Occipital lobe (tissue), 2 donors: ENCODE measurements around the gene BACH2. TPM values are rescaled to one million over a fixed set of nuclear protein-coding genes. Genes with fewer than 3 reads are reported as not detected.
"Not testable (repeated sequence)": the region's sequence is repeated elsewhere in the genome, so short reads cannot be mapped to it uniquely, and the experiment has no call there.

Source experiments
- DNase-seq: peaks from one replicate; lab custom pipeline; 2025; lab: John Stamatoyannopoulos, UW
- total RNA-seq: library from RNA; depleted of rRNA; stranded (reverse); fragments of >200 nt; gene quantifications from one replicate; pipeline ENCODE4 v1.2.3, GENCODE V29; 2014

BACH2 gene
- total RNA-seq, 1 donor from 2014 or later = 65.4 TPM

- DNase-seq = no peak
These were observed 112.0 kb downstream of the BACH2 start for GRCh38 chr6:90184334-90185298.

GRCh38 chr6:90183587-90184333 lies 112.9 kb downstream of the BACH2 start:
- no peak for DNase-seq

DNA sequence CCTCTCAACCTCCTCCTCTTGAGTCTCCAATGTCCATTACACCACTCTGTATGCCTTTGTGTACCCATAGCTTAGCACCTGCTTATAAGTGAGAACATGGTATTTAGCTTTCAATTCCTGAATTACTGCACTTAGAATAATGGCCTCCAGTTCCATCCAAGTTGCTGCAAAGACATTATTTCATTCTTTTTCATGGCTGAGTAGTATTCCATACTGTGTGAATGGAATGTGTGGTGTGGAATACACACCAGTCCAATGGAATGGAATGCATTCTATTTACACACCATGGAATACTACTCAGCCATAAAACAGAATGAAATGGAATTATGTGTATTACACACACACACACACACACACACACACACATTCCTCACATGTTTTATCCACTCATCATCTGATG lies 116.1 kb downstream of the BACH2 start:
- no peak for DNase-seq

GRCh38 chr6:90179190-90180169 lies 117.2 kb downstream of the BACH2 start:
- no peak for DNase-seq

DNA sequence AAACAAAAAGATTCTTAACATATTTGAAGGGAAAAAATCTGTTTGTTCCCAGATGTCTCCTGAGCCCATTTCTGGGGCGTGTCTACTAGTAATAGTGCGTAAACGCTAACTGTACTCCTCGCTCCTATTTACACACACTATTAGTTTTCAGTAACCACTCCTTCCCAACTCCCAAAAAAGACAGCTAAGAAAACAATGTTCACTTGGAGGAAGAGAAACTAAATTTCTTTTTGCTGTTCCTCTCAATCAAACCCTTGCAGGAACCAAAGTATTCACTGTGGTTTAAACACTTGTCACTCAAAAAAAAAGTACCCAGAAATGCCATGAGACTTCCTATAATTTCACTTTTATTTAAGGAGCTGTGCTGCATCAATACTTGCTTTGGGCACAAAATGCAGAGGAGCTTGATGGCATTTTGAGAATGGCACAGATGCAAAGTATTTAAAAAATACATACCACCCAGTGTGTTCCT lies 118.2 kb downstream of the BACH2 start:
- DNase-seq = no peak

DNA sequence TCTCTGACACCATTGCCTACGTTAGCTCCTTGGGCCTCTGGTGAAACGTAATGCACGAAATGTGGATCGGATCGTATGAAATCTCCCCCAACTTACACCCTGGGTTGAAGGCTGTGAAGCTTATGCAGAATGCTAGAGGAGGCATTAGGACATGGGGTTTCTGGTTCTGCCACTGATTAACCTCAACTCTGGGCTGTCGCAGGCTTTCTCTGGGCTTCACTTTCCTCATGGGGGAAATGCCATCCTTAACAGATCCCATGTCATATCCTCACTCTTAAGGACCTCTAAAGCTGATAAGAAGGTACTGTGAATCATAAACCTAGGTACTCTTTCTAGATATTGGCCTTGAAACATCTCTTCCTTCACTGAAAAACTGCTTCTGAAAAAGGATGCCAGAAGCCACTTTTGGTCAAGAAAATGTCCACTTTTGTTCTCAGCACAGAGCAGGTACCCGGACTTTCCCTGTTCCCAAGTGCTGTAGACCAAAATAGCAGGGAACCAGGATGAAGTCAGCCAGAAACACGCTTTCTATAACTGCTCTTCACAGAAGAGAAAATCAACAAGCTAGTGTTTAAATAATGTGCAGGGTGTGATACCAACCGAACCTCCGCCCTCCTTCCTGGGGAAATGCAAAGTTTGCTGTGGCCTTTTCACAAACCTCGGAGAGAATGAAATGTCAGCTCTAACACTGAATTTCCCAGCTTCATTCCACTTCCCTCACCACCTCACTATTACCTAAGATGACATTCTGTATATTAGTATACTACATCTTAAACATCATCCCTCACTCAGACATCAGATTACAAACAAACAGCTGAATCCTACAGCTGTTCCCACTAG lies 118.9 kb downstream of the BACH2 start:
- DNase-seq = no peak

DNA sequence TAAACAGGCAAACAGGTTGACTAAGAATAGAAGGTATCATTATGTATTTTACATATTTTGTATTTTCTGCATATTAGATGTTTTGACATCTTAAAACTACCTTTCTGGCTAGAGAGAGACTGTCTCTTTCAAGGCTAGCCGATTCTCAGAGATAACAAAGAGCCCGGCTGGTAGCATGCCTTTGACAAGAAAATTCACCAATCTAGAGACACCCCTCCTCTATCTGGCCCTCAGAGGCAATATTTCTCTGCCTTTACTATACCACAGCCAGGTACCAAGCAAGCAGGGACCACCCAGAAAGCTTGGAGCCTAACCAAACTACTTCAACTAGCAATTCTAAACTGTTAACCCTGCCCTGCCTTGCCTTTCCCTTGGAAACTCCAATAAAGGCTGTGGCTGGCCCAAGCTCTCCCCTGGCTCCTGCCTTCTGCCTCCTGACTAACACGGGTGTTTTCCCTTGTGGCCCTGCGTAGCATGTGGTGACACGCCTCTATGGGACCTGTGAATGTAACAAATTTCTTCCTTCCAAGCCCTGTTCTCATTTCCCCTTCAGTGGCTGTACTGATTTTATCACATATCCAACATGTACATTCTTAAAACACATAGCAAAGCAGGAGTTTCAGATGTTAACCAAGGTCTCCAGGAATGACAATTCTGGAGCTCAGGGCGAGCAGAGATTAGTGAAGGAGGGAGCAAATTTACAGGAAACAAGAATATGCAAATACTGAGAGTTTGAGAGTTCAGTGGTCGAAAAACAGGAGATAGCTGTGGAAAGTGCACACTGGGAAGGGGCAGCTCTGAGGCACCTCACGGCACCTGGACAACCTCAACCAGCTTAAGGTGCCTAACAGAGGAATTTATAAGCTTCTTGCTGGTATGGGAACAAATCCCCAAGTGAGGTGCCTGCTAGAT lies 120.8 kb downstream of the BACH2 start:
- no peak for DNase-seq

DNA sequence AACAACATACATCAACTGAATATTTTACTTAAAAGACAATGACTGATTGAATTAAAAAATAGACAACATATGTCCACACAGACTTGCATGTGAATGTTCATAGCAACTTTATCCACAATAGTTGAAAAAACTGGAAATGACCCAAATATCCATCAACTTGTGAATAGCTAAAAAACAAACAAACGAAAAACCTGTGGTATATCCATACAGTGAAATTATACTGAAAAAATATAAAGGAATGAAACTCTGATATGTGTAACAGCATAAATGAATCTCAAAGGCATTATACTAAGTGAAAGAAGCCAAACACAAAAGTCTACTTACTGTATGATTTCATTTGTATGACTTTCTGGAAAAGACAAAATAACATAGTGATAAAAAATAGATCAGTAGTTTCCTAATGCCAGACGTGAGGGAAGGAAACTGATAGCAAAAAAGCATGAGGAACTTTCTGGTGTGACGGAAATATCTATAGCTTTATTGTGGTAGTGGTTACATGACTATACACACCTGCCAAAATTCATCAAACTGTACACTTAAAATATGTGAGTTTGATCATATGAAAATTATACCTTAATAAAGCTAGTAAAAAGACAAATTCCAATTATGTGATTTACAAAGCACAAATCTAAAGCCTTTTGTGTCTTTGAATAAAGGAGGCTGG lies 123.2 kb downstream of the BACH2 start:
- DNase-seq = no peak

DNA sequence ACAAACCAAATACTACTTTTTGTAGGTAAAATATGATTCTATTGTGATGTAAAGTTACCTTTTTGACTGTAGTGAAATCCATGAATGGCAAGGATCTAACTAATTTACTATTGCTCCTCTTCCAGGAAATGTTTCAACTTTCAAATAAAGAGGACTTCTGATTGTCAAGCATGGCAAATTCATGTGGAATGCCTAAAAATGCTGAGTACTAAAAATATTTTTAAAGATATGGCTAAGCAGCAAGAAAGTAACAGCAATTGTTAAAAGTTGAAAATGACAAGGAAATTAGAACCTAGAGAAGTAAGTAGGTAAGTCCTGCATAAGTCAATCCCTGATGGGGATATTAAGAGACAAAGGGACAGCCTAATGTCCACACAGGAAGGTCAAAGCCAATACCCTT lies 126.0 kb downstream of the BACH2 start:
- DNase-seq = no peak

DNA sequence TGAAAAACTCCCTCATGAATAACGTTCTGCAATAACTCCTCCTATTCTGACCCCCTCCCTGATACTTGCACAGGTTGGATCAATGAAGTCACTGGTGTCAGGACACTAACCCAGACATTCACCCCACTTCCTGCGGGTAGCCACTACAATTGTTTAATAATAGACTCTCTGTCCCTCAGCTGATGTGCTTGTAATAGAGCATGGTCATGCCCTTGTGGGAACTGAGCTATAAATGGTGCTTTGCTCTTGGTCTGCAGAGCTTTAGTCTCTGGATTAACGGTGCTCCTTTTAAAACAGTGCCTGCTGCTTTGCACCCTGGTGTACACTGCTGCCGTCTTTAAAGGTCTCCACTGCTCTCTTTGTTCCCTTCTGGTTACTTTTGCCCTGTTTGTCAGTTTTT lies 127.3 kb downstream of the BACH2 start:
- DNase-seq = no peak

DNA sequence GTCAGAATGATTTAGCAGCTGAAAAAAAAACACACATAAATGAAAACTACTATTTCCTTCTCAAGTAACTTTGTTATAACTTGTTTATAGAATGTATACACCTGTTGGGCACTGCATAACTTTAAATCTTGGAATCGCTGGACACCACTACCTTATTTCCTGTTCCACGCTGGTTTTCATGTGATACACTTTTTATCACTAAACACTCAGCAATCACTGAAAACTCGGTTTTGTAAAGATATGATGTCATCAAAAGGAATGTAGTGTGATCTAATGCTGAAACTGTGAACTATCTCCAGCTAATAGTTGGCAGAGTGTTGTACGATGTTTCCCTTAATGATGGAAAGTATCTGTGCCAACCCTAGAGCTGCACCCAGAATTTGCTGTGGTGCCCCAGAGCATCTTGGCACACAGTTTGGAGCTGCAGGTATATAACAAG lies 127.9 kb downstream of the BACH2 start:
- no peak for DNase-seq

DNA sequence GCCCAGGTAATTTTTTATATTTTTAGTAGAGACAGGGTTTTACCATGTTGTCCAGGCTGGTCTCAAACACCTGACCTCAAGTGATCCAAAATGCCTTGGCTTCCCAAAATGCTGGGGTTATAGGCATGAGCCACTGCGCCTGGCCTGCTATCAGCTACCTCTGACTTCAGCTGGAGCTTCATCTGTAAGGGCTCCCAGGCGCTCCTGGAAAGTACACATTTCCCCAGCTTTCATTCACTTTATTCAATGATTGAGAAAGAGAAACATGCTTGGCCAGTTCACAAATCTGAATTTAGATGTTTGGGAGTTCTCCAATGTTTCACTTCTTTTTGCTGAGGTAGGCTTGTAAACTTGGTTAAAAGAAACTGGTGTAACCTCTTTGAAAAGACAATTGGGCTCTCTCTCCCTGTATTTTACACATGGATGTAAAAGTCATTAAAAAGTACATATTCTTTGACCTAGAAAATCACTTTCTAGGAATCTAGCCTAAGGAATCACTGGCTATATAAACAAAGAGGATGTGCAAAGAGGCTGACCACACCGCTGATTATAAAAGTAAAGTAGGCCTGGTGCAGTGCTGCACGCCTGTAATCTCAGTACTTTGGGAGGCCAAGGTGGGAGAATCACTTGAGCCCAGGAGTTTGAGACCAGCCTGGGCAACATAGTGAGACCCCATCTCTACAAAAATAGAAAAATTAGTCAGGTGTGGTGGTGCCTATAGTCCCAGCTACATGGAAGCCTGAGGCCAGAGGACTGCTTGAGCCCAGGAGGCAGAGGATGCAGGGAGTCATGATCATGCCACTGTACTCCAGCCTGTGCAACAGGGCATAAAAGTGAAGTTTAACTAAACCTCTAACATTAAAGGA lies 128.9 kb downstream of the BACH2 start:
- no peak for DNase-seq

DNA sequence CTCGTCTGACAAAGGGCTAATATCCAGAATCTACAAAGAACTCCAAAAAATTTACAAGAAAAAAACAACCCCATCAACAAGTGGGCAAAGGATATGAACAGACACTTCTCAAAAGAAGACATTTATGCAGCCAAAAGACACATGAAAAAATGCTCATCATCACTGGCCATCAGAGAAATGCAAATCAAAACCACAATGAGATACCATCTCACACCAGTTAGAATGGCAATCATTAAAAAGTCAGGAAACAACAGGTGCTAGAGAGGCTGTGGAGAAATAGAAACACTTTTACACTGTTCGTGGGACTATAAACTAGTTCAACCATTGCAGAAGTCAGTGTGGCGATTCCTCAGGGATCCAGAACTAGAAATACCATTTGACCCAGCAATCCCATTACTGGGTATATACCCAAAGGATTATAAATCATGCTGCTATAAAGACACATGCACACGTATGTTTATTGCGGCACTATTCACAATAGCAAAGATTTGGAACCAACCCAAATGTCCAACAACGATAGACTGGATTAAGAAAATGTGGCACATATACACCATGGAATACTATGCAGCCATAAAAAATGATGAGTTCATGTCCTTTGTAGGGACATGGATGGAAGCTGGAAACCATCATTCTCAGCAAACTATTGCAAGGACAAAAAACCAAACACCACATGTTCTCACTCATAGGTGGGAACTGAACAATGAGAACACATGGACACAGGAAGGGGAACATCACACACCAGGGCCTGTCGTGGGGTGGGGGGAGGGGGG lies 130.3 kb downstream of the BACH2 start:
- not testable (repeated sequence) for DNase-seq

DNA sequence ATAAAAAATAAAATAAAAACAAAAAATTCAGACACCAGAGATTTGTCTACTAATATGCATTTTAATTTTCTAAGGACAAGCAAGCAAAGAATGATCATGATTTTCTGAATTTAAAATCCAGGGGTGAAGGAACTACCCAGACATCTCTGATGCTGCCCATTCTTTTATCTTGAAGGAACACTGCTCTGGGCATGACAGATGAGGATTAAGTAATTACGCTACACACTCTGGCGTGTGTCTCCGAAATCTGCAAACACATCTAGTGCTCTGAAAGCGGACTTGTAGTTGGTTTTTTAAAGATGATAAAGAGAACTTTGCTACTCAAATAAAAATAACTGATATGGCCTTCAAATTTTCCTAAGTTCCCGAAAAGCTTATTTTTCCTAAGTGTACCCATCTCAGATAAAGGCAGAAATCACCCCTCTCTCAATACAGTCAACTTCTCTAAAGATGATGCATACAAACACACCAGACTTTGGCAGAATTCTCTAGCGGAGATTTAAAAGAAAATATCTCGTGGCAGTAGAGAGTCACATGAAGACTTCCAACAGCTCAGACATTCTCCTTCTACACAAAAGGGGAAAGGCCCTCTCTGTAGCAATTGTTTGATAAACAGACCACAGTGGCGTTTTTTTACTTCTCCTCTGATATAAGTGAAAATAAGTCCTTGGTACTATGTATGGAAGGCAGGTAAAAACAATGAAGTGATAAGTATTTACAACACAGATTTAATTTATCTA lies 133.8 kb downstream of the BACH2 start:
- no peak for DNase-seq

GRCh38 chr6:90160013-90160412 lies 136.6 kb downstream of the BACH2 start:
- no peak for DNase-seq

- no peak for DNase-seq
These were observed 137.2 kb downstream of the BACH2 start for GRCh38 chr6:90159452-90159851.
